H1 (cell line): ENCODE data around the gene PRR30. TPM values are rescaled to one million over a fixed set of nuclear protein-coding genes. Genes with fewer than 3 reads are reported as not detected.
"Not testable (repeated sequence)": the region's sequence is repeated elsewhere in the genome, so short reads cannot be mapped to it uniquely, and the experiment has no call there.

Experiments used
- CTCF ChIA-PET: fragments of 300-600 bp; sonication (Branson Sonifier 250); formaldehyde crosslinking; loops from one replicate; lab custom pipeline; 2021; ENCODE audit not compliant: partially characterized antibody; lab: Charles Lee
- POLR2A ChIA-PET: fragments of 300-600 bp; sonication (Branson Sonifier 250); formaldehyde crosslinking; loops from one replicate; lab custom pipeline; 2021; ENCODE audit warnings: inconsistent platforms; ENCODE audit not compliant: partially characterized antibody; lab: Charles Lee
- DNase-seq, 2 experiments: peaks; one replicate each; pipeline versions ENCODE4 v3.0.0 to v3.0.0-alpha.2; 2010 to 2022; ENCODE audit warnings: low spot score in 2 of 2, low read depth in 1 of 2, mixed read lengths in 1 of 2
- FAIRE-seq: peaks from 2 replicates; lab custom pipeline; 2011; peaks lifted over from hg19 to GRCh38; lab: Jason Lieb, UNC
- H2AFZ ChIP-seq: 2 replicates; pipeline ENCODE4 v1.8.1; 2012; ENCODE audit warnings: low read length, inconsistent platforms
- H2AK5ac ChIP-seq: 2 replicates; pipeline ENCODE4 v1.6.1; 2013; ENCODE audit warnings: low read depth, low read length
- H2BK120ac ChIP-seq: replicated peaks from 2 replicates; pipeline ENCODE3; 2013; ENCODE audit warnings: low read depth, low read length, inconsistent platforms
- H2BK12ac ChIP-seq: 2 replicates; pipeline ENCODE4 v1.6.1; 2013; ENCODE audit warnings: low read depth, low read length
- H2BK15ac ChIP-seq: 2 replicates; pipeline ENCODE4 v1.6.1; 2013; ENCODE audit warnings: low read length
- H2BK20ac ChIP-seq: 2 replicates; pipeline ENCODE4 v1.6.1; 2013; ENCODE audit warnings: low read length
- H2BK5ac ChIP-seq: 2 replicates; pipeline ENCODE4 v1.6.1; 2013; ENCODE audit warnings: low read depth, low read length
- H3K14ac ChIP-seq: 2 replicates; pipeline ENCODE4 v1.6.1; 2013; ENCODE audit warnings: inconsistent platforms; ENCODE audit not compliant: insufficient read length
- H3K18ac ChIP-seq: 2 replicates; pipeline ENCODE4 v1.6.1; 2013; ENCODE audit warnings: low read length; ENCODE audit errors: extremely low read depth
- H3K23ac ChIP-seq: 2 replicates; pipeline ENCODE4 v1.6.1; 2013; ENCODE audit warnings: inconsistent platforms; ENCODE audit not compliant: insufficient read length
- H3K23me2 ChIP-seq: 2 replicates; pipeline ENCODE4 v1.6.1; 2013; ENCODE audit warnings: low read depth, low read length
- H3K27ac ChIP-seq: 2 replicates; pipeline ENCODE4 v1.6.1; 2011; ENCODE audit warnings: low read depth, low read length, inconsistent platforms
- H3K27me3 ChIP-seq, 4 experiments: replicated peaks in 1 of 4; 1 replicate in 1 of 4; 2 replicates in 3 of 4; pipeline versions ENCODE4 v1.6.1 to v1.8.1; 2011 to 2013; ENCODE audit warnings: low read length in 3 of 4, mild to moderate bottlenecking in 3 of 4, inconsistent platforms in 2 of 4, mixed read lengths in 2 of 4, moderate library complexity in 1 of 4; ENCODE audit not compliant: control insufficient read depth in 3 of 4, insufficient read depth in 3 of 4; ENCODE audit errors: extremely low read depth in 1 of 4
- H3K36me3 ChIP-seq, 4 experiments: 2 replicates each; pipeline versions ENCODE4 v1.6.1 to v1.8.1; 2011 to 2013; ENCODE audit warnings: mild to moderate bottlenecking in 4 of 4, low read length in 3 of 4, moderate library complexity in 2 of 4, control low read depth in 1 of 4, inconsistent platforms in 1 of 4; ENCODE audit not compliant: insufficient read depth in 4 of 4, control insufficient read depth in 2 of 4
- H3K4ac ChIP-seq: replicated peaks from 2 replicates; pipeline ENCODE3; 2013; ENCODE audit warnings: low read length, low read depth, mixed read lengths, inconsistent platforms; ENCODE audit not compliant: insufficient read length
- H3K4me1 ChIP-seq, 4 experiments: replicated peaks in 1 of 4; 1 replicate in 1 of 4; 2 replicates in 3 of 4; pipeline versions ENCODE4 v1.6.1 to v1.8.1; 2011 to 2013; ENCODE audit warnings: low read length in 3 of 4, inconsistent platforms in 2 of 4, mixed read lengths in 1 of 4; ENCODE audit not compliant: insufficient read depth in 4 of 4, control insufficient read depth in 3 of 4
- H3K4me2 ChIP-seq, 2 experiments: 2 replicates each; pipeline versions ENCODE4 v1.6.1 to v1.8.1; 2011 to 2013; ENCODE audit warnings: low read depth in 2 of 2, low read length in 2 of 2, control low read depth in 1 of 2, inconsistent platforms in 1 of 2, mild to moderate bottlenecking in 1 of 2; ENCODE audit not compliant: insufficient read depth in 1 of 2
- H3K4me3 ChIP-seq, 4 experiments: fragments of 200-600, 300-600 bp in 1 of 4; sonication (generic), shearing (Covaris generic), sonication (Bioruptor Twin) in 1 of 4; 2 replicates each; pipeline versions ENCODE4 v1.5.1 to v1.8.1; 2011 to 2016; ENCODE audit warnings: low read length in 4 of 4, low read depth in 3 of 4, control low read depth in 2 of 4, inconsistent platforms in 2 of 4, mild to moderate bottlenecking in 2 of 4, mixed read lengths in 1 of 4, moderate library complexity in 1 of 4; ENCODE audit not compliant: insufficient read depth in 2 of 4; ENCODE audit errors: extremely low read depth in 1 of 4
- H3K56ac ChIP-seq: replicated peaks from 2 replicates; pipeline ENCODE3; 2013; ENCODE audit warnings: low read depth, mild to moderate bottlenecking, mixed read lengths, low read length, inconsistent platforms; ENCODE audit not compliant: insufficient read length
- H3K79me1 ChIP-seq: 2 replicates; pipeline ENCODE4 v1.6.1; 2013; ENCODE audit warnings: low read depth, low read length, control low read depth
- H3K79me2 ChIP-seq, 2 experiments: 2 replicates each; pipeline versions ENCODE4 v1.6.1 to v1.8.1; 2012 to 2013; ENCODE audit warnings: low read length in 2 of 2, mild to moderate bottlenecking in 2 of 2, inconsistent platforms in 1 of 2; ENCODE audit not compliant: insufficient read depth in 2 of 2, control insufficient read depth in 1 of 2
- H3K9ac ChIP-seq, 4 experiments: replicated peaks in 1 of 4; 1 replicate in 1 of 4; 2 replicates in 3 of 4; pipeline versions ENCODE4 v1.6.1 to v1.8.1; 2011 to 2013; ENCODE audit warnings: low read depth in 3 of 4, low read length in 3 of 4, control low read depth in 2 of 4, mild to moderate bottlenecking in 2 of 4, moderate library complexity in 2 of 4, inconsistent platforms in 1 of 4; ENCODE audit errors: extremely low read depth in 1 of 4
- H3K9me3 ChIP-seq, 2 experiments: 2 replicates each; pipeline versions ENCODE4 v1.6.1 to v1.8.1; 2012 to 2013; ENCODE audit warnings: mild to moderate bottlenecking in 2 of 2, moderate library complexity in 2 of 2, control low read depth in 1 of 2, inconsistent platforms in 1 of 2, low read depth in 1 of 2, low read length in 1 of 2, mixed read lengths in 1 of 2; ENCODE audit not compliant: insufficient read depth in 2 of 2
- H4K20me1 ChIP-seq, 2 experiments: replicated peaks in 1 of 2; 2 replicates each; pipeline versions ENCODE3 to v1.8.1; 2011 to 2013; ENCODE audit warnings: inconsistent platforms in 2 of 2, low read length in 2 of 2, mild to moderate bottlenecking in 1 of 2; ENCODE audit not compliant: insufficient read depth in 2 of 2, control insufficient read depth in 1 of 2
- H4K5ac ChIP-seq: 2 replicates; pipeline ENCODE4 v1.6.1; 2013; ENCODE audit warnings: low read length, low read depth, mixed read lengths, inconsistent platforms; ENCODE audit not compliant: insufficient read length
- H4K8ac ChIP-seq: 2 replicates; pipeline ENCODE4 v1.8.0; 2013; ENCODE audit warnings: mild to moderate bottlenecking, moderate library complexity, low read length, inconsistent platforms; ENCODE audit not compliant: insufficient read depth; ENCODE audit errors: extremely low read depth
- H4K91ac ChIP-seq: replicated peaks from 2 replicates; pipeline ENCODE3; 2013; ENCODE audit warnings: low read length, mixed read lengths, inconsistent platforms; ENCODE audit not compliant: insufficient read length
- CTCF ChIP-seq, 3 experiments: IDR thresholded peaks; 1 replicate in 2 of 3; 2 replicates in 1 of 3; pipeline versions ENCODE4 v1.5.1 to v1.6.1; 2011; ENCODE audit warnings: low read length in 3 of 3, mild to moderate bottlenecking in 3 of 3, inconsistent platforms in 2 of 3, low read depth in 1 of 3, moderate library complexity in 1 of 3; ENCODE audit not compliant: insufficient read depth in 1 of 3; ENCODE audit errors: control extremely low read depth in 1 of 3
- KDM1A ChIP-seq: fragments of 200-600, 300-600 bp; sonication (generic); IDR thresholded peaks from 2 replicates; pipeline ENCODE4 v1.7.1; 2016; ENCODE audit warnings: mild to moderate bottlenecking, low read length, borderline replicate concordance
- WGBS, 2 experiments: shearing (Covaris generic) in 1 of 2; methylation state at CpG; one replicate each; pipeline versions ENCODE4 v1.1.6 to v1.1.7; 2013 to 2015; ENCODE audit warnings: low lambda C conversion rate in 2 of 2, mixed read lengths in 2 of 2, inconsistent platforms in 1 of 2, low coverage in 1 of 2, missing lambda C conversion rate in 1 of 2; ENCODE audit not compliant: insufficient replicate concordance in 2 of 2, insufficient coverage in 1 of 2, insufficient read length in 1 of 2; ENCODE audit errors: extremely low coverage in 1 of 2, missing lambda C conversion rate in 1 of 2; 5-methylcytosine and 5-hydroxymethylcytosine counted together
- polyA plus RNA-seq, 7 experiments: library from polyadenylated mRNA; depleted of rRNA in 3 of 7; stranded (reverse) in 5 of 7; unstranded in 2 of 7; fragments of >200 nt in 5 of 7; fragments of 200-250 nt in 2 of 7; gene quantifications; 1 replicate in 5 of 7; 2 replicates in 1 of 7; 4 replicates in 1 of 7; pipeline versions ENCODE4 v1.2.1 to v1.2.3, GENCODE V29; 2011 to 2013; ENCODE audit warnings: missing spikeins in 2 of 7, mixed read lengths in 2 of 7
- total RNA-seq: library from RNA; stranded (reverse); fragmentation: NEBNext Ultra II Directional; extraction: Animal tissue kit (Norgen Biotek cat#: 25700); gene quantifications from 2 replicates; pipeline ENCODE4 v1.2.1, GENCODE V29; 2021

PRR30 gene
- total and polyA plus RNA-seq, 2 of the 8 experiments (the other 6 are each of a cell fraction or from before 2014, with no cell fraction given) = not detected

GRCh38 chr2:27115519-27115918 lies 23.7 kb downstream of the PRR30 start (continued):
- TF ChIP-seq CTCF (IDR thresholded peaks at IDR 0.05; ENCODE audit: control extremely low read depth in 1 of 3, insufficient read depth in 1 of 3, low read depth in 1 of 3, low read length in 3 of 3) (no peak), KDM1A (no peak)
- TF ChIP-seq, all 59 proteins: peak for 0

- 91% methylated on average over 25 of the region's 49 CpGs; no CpG with 5 or more reads in 1 of the 2 experiments for WGBS, 2 experiments
- ChIA-PET CTCF (interaction anchor here (0.6 to 9.5 kb wide), 12 partner anchors 11 to 153 kb away, joined by 3 to 120 read pairs (median 4); no protein-coding TSS in a partner anchor), POLR2A (interaction anchor here (0.8 to 1.3 kb wide), 6 partner anchors 10 to 197 kb away, joined by 3 to 5 read pairs (median 3); partner anchors contain the start of genes ABHD1 and UCN)
- H3K23ac ChIP-seq, DNase-seq, H4K91ac ChIP-seq, H3K14ac ChIP-seq, H3K23me2 ChIP-seq, H3K9ac ChIP-seq, H2BK12ac ChIP-seq, H3K79me2 ChIP-seq, H3K79me1 ChIP-seq, H4K20me1 ChIP-seq, H2BK15ac ChIP-seq, H3K4ac ChIP-seq, H3K56ac ChIP-seq, H2BK120ac ChIP-seq, H2AK5ac ChIP-seq, H3K27me3 ChIP-seq, H3K27ac ChIP-seq, H3K4me2 ChIP-seq, H3K9me3 ChIP-seq, H3K4me3 ChIP-seq, H3K18ac ChIP-seq, H3K36me3 ChIP-seq, H2AFZ ChIP-seq, FAIRE-seq, H2BK5ac ChIP-seq, H3K4me1 ChIP-seq, H4K5ac ChIP-seq, H2BK20ac ChIP-seq: not testable (repeated sequence)
- peak overlapping the region; percentile 68; the same call in 1 of the 2 replicates for H4K8ac ChIP-seq
Observed at GRCh38 chr2:27111392-27112078, 27.7 kb downstream of the PRR30 start.
